ENCODE measurements around the gene NUDT12. TPM values are rescaled to one million over a fixed set of nuclear protein-coding genes. Genes with fewer than 3 reads are reported as not detected.

NUDT12 gene
- 15.8 TPM for total RNA-seq (2021; ENCODE audit: unreplicated experiment)
- 3.6 and 5.4 TPM in 2 replicates for polyA plus RNA-seq (2012)
- percentile 76 among the genes with signal in this experiment for Bru-seq, nascent RNA
- BruChase-seq, experiment 1, labeled RNA remaining after a 6-hour chase = percentile 77 among the genes with signal in this experiment
- percentile 82 among the genes with signal in this experiment for BruChase-seq, experiment 2, labeled RNA remaining after a 2-hour chase
- long read RNA-seq, transcript NUDT12-201 (7 exons, 3,492 nt) = major isoform, 20 of 33 reads
- long read RNA-seq, partial matches to known transcripts = 3 of 33 reads
- long read RNA-seq, other reads (novel, unspliced or antisense) = 8 of 33 reads

DNA sequence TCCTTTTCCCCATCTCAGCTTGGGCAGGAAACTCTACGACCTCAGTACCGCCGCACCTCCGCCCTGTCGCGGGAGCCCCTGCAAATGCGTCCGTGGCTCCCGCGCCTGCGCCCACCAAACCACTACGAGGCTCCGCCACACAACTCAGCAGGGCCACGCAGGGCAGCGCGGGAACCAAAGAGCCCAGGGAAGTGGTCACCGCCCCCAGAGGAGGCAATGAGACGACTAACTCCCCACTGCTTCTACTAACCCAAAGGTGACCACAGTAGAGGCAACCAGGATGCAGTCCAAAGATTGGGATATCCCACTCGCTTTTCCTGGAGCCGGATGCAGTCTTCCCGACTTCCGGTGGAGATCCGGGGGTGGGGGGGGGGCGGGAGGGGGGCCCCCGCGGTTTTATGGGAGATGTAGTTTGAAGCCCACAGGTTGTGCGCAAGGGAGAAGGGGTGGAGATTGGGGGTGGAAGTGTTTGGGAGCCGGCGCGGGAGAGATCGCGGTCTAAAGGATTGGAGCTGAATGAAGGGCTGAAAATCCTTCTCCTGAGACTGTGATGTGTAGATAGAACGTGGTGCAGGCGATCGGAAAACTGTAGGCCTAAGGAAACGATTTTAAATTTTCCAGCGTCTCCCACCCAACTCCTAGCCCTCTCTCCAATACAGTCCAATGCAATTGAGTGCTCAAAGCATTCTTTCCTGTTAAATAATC, at the start of gene NUDT12:
Gene NUDT12, minus strand, starts transcription at position 337 of the 705 bp plus-strand sequence. CDS start 2,541 bp downstream, outside the sequence.
- no peaks in the 10 kb centered on the region for H3K27me3 ChIP-seq (ENCODE audit: insufficient read depth, low read length)
- peak within 1 kb of the TSS; percentile 75 for H3K4me2 ChIP-seq (ENCODE audit: low read length)
- H3K4me3 ChIP-seq (replicated peaks in 1 of 2; ENCODE audit: low read depth in 1 of 2, low read length in 2 of 2) = peak within 1 kb of the TSS; percentile 78 to 90
- ChIA-PET CTCF (interaction anchor here (1.9 kb wide), 1 partner anchor 20 kb away, joined by 5 read pairs; no protein-coding TSS in a partner anchor), RAD21 (ENCODE audit: low non-redundant PET in 1 of 2, low total read pairs in 2 of 2, uncharacterized antibody in 2 of 2, unreplicated experiment in 2 of 2) (no interaction called here), POLR2A (interaction anchor here (0.6 to 1.2 kb wide), 3 partner anchors 19 to 1971 kb away, joined by 3 to 4 read pairs (median 4); no protein-coding TSS in a partner anchor)
- H3K27ac ChIP-seq (ENCODE audit: low read depth, low read length) = peak within 1 kb of the TSS; percentile 95
- no peaks in the 10 kb centered on the region for H4K20me1 ChIP-seq (ENCODE audit: insufficient read depth)
- H3K9me3 ChIP-seq (ENCODE audit: control insufficient read depth in 1 of 2, insufficient read depth in 1 of 2, low read depth in 1 of 2, low read length in 2 of 2) = no peaks in the 10 kb centered on the region
- H3K4me1 ChIP-seq (ENCODE audit: control insufficient read depth in 1 of 2, insufficient read depth in 2 of 2, low read length in 2 of 2) = peaks cover 4 to 8% of the 10 kb centered on the region in 2 experiments; a peak in 2 of 4 replicates
- ATAC-seq = peak; percentile 91
- peak within 1 kb of the TSS; percentile 98 for H2AFZ ChIP-seq (ENCODE audit: low read depth, low read length, poor library complexity, severe bottlenecking)
- TF ChIP-seq SRF (IDR thresholded peaks at IDR 0.05; ENCODE audit: low read depth) = no peak
- peak; percentile 81 for TF ChIP-seq POLR2AphosphoS5 (IDR thresholded peaks at IDR 0.05; ENCODE audit: low read depth, low read length)
- TF ChIP-seq, protein P1, sequence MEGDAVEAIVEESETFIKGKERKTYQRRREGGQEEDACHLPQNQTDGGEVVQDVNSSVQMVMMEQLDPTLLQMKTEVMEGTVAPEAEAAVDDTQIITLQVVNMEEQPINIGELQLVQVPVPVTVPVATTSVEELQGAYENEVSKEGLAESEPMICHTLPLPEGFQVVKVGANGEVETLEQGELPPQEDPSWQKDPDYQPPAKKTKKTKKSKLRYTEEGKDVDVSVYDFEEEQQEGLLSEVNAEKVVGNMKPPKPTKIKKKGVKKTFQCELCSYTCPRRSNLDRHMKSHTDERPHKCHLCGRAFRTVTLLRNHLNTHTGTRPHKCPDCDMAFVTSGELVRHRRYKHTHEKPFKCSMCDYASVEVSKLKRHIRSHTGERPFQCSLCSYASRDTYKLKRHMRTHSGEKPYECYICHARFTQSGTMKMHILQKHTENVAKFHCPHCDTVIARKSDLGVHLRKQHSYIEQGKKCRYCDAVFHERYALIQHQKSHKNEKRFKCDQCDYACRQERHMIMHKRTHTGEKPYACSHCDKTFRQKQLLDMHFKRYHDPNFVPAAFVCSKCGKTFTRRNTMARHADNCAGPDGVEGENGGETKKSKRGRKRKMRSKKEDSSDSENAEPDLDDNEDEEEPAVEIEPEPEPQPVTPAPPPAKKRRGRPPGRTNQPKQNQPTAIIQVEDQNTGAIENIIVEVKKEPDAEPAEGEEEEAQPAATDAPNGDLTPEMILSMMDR (IDR thresholded peaks at IDR 0.05 in 2 of 3, conservative IDR thresholded peaks at IDR 0.05 in 1 of 3; ENCODE audit: borderline replicate concordance in 1 of 3, insufficient read depth in 1 of 3, low read depth in 2 of 3, low read length in 2 of 3) = no peak
- no peak for TF ChIP-seq SP1 (IDR thresholded peaks at IDR 0.05; ENCODE audit: low read depth)
- no peak for TF ChIP-seq EZH2 (IDR thresholded peaks at IDR 0.05)
- TF ChIP-seq FOSL1 (IDR thresholded peaks at IDR 0.05; ENCODE audit: low read depth) = no peak
- TF ChIP-seq ZFX (IDR thresholded peaks at IDR 0.05) = peak; percentile 51; the same call in 1 of the 2 replicates
- no peak for TF ChIP-seq RAD21 (IDR thresholded peaks at IDR 0.05; ENCODE audit: low read depth)
- no peak for TF ChIP-seq EZH2phosphoT487 (IDR thresholded peaks at IDR 0.05; ENCODE audit: borderline replicate concordance)
- TF ChIP-seq, protein P2, sequence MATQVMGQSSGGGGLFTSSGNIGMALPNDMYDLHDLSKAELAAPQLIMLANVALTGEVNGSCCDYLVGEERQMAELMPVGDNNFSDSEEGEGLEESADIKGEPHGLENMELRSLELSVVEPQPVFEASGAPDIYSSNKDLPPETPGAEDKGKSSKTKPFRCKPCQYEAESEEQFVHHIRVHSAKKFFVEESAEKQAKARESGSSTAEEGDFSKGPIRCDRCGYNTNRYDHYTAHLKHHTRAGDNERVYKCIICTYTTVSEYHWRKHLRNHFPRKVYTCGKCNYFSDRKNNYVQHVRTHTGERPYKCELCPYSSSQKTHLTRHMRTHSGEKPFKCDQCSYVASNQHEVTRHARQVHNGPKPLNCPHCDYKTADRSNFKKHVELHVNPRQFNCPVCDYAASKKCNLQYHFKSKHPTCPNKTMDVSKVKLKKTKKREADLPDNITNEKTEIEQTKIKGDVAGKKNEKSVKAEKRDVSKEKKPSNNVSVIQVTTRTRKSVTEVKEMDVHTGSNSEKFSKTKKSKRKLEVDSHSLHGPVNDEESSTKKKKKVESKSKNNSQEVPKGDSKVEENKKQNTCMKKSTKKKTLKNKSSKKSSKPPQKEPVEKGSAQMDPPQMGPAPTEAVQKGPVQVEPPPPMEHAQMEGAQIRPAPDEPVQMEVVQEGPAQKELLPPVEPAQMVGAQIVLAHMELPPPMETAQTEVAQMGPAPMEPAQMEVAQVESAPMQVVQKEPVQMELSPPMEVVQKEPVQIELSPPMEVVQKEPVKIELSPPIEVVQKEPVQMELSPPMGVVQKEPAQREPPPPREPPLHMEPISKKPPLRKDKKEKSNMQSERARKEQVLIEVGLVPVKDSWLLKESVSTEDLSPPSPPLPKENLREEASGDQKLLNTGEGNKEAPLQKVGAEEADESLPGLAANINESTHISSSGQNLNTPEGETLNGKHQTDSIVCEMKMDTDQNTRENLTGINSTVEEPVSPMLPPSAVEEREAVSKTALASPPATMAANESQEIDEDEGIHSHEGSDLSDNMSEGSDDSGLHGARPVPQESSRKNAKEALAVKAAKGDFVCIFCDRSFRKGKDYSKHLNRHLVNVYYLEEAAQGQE (IDR thresholded peaks at IDR 0.05; ENCODE audit: low read depth) = no peak
- TF ChIP-seq, protein P3, sequence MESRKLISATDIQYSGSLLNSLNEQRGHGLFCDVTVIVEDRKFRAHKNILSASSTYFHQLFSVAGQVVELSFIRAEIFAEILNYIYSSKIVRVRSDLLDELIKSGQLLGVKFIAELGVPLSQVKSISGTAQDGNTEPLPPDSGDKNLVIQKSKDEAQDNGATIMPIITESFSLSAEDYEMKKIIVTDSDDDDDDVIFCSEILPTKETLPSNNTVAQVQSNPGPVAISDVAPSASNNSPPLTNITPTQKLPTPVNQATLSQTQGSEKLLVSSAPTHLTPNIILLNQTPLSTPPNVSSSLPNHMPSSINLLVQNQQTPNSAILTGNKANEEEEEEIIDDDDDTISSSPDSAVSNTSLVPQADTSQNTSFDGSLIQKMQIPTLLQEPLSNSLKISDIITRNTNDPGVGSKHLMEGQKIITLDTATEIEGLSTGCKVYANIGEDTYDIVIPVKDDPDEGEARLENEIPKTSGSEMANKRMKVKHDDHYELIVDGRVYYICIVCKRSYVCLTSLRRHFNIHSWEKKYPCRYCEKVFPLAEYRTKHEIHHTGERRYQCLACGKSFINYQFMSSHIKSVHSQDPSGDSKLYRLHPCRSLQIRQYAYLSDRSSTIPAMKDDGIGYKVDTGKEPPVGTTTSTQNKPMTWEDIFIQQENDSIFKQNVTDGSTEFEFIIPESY (IDR thresholded peaks at IDR 0.05; ENCODE audit: extremely low read depth, insufficient replicate concordance, low read length) = no peak
- peak; percentile 75 for TF ChIP-seq POLR2A (IDR thresholded peaks at IDR 0.05; ENCODE audit: borderline replicate concordance, extremely low read depth, insufficient read depth, insufficient read length)
- no peak for TF ChIP-seq JUND (IDR thresholded peaks at IDR 0.05)
- TF ChIP-seq SIN3A (IDR thresholded peaks at IDR 0.05; ENCODE audit: low read depth) = peak; percentile 73; the same call in 1 of the 2 replicates
- no peak for TF ChIP-seq YY1 (IDR thresholded peaks at IDR 0.05; ENCODE audit: extremely low read depth, insufficient replicate concordance, low read depth, low read length)
- TF ChIP-seq, protein P4, sequence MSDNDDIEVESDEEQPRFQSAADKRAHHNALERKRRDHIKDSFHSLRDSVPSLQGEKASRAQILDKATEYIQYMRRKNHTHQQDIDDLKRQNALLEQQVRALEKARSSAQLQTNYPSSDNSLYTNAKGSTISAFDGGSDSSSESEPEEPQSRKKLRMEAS (IDR thresholded peaks at IDR 0.05) = peak; percentile 60
- no TSS peak for BruUV-seq (replicated peaks)
- H3K79me2 ChIP-seq (ENCODE audit: insufficient read depth, low read length) = peaks cover 18% of the 10 kb centered on the region; the same call in 1 of the 2 replicates
- H3K9me2 ChIP-seq (ENCODE audit: insufficient read depth) = no peaks in the 10 kb centered on the region
- peak; percentile 69 for DNase-seq (ENCODE audit: low read depth, low spot score)
- 0 out of 4 replicates have a peak, but pooled peaks cover 0 to 3% of the 10 kb centered on the region in 2 experiments for H3K36me3 ChIP-seq (ENCODE audit: control insufficient read depth in 1 of 2, insufficient read depth in 2 of 2, low read length in 2 of 2)
- peak within 1 kb of the TSS; percentile 83 for H3K9ac ChIP-seq (ENCODE audit: low read length)
- intact Hi-C loops (cut with micrococcal nuclease) = no loop called here

Data from HCT116 (cell line).